Central memory CD8-positive, alpha-beta T cell (primary cell): ENCODE measurements around the gene CC2D2B.
A peak's percentile ranks its signal among the peaks of the same experiment; 100 is the strongest.
"Not testable (repeated sequence)": the region's sequence is repeated elsewhere in the genome, so short reads cannot be mapped to it uniquely, and the experiment has no call there.

Experiments
- ATAC-seq: fragments of 150-1000 bp; cut with Tn5 transposase; replicated peaks from 2 replicates; pipeline ENCODE4 v1.10.0; 2022; ENCODE audit warnings: mild to moderate bottlenecking, moderate FRiP score, moderate number of reproducible peaks; ENCODE audit not compliant: poor library complexity, severe bottlenecking; ENCODE audit errors: extremely low read depth
- DNase-seq, 2 donors: peaks; one replicate each; pipeline ENCODE4 v3.0.0; 2021; ENCODE audit warnings: low spot score in 2 of 2
- H3K27ac Mint-ChIP-seq: one replicate; pipeline ENCODE4 v1.8.0; 2022; ENCODE audit warnings: low read depth, mild to moderate bottlenecking, moderate library complexity, mixed read lengths
- H3K27me3 Mint-ChIP-seq: one replicate; pipeline ENCODE4 v1.8.0; 2022; ENCODE audit warnings: mixed read lengths
- H3K36me3 Mint-ChIP-seq: one replicate; pipeline ENCODE4 v1.8.0; 2022; ENCODE audit warnings: mild to moderate bottlenecking, moderate library complexity, mixed read lengths; ENCODE audit not compliant: insufficient read depth
- H3K4me1 Mint-ChIP-seq: one replicate; pipeline ENCODE4 v1.8.0; 2022; ENCODE audit warnings: mixed read lengths
- H3K4me3 Mint-ChIP-seq: one replicate; pipeline ENCODE4 v1.8.0; 2022; ENCODE audit warnings: mild to moderate bottlenecking, moderate library complexity, mixed read lengths
- H3K9me3 Mint-ChIP-seq: one replicate; pipeline ENCODE4 v1.8.0; 2022; ENCODE audit warnings: mixed read lengths

The CC2D2B gene

DNA sequence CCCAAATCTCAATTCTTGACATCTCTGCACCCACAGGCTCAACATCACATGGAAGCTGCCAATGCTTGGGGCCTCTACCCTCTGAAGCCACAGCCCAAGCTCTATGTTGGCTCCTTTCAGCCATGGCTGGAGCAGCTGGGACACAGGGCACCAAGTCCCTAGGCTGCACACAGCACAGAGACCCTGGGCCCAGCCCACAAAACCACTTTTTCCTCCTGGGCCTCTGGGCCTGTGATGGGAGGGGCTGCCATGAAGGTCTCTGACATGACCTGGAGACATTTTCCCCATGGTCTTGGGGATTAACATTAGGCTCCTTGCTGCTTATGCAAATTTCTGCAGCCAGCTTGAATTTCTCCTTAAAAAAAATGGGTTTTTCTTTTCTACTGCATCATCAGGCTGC lies 33.0 kb upstream of the CC2D2B start:
- not testable (repeated sequence) for H3K27me3 Mint-ChIP-seq, H3K36me3 Mint-ChIP-seq, H3K4me1 Mint-ChIP-seq, H3K4me3 Mint-ChIP-seq, H3K9me3 Mint-ChIP-seq, H3K27ac Mint-ChIP-seq, ATAC-seq, DNase-seq

DNA sequence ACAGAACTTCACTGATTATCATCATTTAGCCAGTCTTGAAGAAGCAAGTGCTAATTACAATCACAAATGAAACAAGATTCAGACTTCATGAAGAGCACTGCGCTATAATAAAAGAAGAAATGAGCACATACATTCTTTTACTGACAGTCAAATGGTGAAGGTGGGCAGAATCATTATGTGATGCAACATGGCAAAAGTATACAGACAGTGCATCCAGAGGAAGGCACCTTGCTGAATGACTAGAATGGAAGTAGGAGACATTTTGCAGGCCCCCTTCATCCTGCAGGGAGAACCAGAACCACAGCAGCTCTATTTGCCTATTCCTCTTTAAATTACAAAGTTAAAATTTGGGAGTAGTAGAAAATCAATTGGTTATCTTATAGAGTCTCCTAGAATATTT lies 31.0 kb upstream of the CC2D2B start:
- DNase-seq (no peak), ATAC-seq (no peak)
- Mint-ChIP-seq H3K27ac (no peak overlapping the region), H3K36me3 (no peaks in the 10 kb centered on the region), H3K4me1 (no peaks in the 10 kb centered on the region), H3K9me3 (no peaks in the 10 kb centered on the region), H3K27me3 (no peaks in the 10 kb centered on the region), H3K4me3 (no peak overlapping the region)

DNA sequence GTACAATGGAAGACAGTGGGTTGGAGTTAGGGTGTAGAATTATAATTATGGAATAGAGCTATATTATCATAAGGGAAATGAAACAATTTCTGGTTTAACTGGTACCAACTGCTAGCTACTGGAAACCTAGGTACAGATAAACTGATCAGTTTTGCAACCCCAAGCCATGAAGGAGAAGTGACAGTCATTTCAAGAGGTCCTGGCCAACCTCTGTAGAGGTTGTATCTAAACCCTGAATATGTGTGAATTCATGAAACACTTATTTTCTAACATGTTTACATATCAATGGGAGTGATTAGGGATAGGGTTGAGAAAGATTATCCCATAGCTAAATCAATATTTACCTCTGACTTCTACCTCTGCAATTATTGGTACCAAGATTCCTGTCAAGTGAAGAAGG lies 29.9 kb upstream of the CC2D2B start:
- Mint-ChIP-seq H3K4me1 (no peaks in the 10 kb centered on the region), H3K4me3 (no peak overlapping the region), H3K27ac (no peak overlapping the region), H3K36me3 (no peaks in the 10 kb centered on the region), H3K9me3 (no peaks in the 10 kb centered on the region), H3K27me3 (no peaks in the 10 kb centered on the region)
- ATAC-seq = no peak
- DNase-seq = no peak

DNA sequence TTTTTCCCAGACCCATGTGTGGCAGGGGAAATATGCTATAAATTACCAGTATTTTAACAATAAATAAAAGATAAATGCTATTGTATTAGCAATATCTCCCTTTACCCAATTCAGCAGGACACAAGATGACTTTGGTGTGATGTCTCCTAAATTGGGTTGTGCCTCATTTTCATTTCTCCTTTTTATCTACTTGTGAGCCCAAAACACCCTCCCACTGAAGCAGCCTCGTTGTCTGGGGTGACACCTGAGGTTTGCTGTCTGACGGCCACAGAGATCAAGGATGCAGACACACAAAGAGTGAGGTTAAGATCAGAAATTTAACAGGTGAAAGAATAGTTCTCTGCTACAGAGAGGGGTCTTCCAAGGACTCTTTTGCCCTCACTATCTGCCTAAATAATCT lies 27.1 kb upstream of the CC2D2B start:
- Mint-ChIP-seq H3K4me3 (no peak overlapping the region), H3K36me3 (no peaks in the 10 kb centered on the region)
- no peak for ATAC-seq

DNA sequence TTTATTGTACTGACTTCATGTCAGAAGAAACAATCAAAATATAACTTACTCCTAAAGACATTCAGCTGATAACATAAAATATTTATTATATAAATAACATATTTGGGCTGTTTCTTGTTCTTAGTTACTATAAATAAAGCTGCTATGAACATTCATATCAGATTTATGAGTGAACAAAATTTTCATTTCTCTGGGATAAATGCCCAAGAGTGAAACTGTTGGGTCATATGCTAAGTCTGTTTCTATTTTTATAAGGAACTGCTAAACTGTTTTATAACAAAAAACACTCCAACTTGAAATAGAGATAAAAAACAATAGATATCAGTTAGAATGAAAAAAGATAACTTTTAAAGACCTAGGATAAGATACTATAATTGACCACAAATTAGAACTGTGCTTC lies 26.5 kb upstream of the CC2D2B start:
- Mint-ChIP-seq H3K36me3 (no peaks in the 10 kb centered on the region), H3K4me1 (no peaks in the 10 kb centered on the region), H3K27ac (no peak overlapping the region), H3K27me3 (no peaks in the 10 kb centered on the region), H3K9me3 (no peaks in the 10 kb centered on the region), H3K4me3 (no peak overlapping the region)
- ATAC-seq (no peak), DNase-seq (no peak)

More for the DNA sequence above, 27.1 kb upstream of the CC2D2B start:
- Mint-ChIP-seq H3K9me3 (no peaks in the 10 kb centered on the region), H3K27ac (no peak overlapping the region), H3K27me3 (no peaks in the 10 kb centered on the region), H3K4me1 (no peaks in the 10 kb centered on the region)
- no peak for DNase-seq

DNA sequence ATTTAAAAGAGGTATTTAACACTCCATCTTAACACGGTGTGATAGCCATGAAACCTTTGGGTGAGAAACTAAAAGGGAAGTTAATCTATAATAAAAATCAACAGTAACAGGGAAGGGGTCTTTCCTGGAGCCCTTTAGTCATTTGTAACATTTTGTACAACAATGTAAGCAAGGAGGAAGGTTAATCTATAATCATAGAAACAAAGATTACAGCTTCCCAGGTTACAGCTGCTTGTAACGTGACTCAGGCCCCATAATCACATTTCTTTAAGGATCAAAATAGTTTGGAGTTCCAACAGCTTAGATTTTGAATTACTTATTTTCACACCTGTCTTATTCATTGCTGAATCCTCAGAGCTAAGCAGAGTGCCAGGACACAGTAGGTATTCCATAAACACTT lies 17.9 kb upstream of the CC2D2B start:
- no peaks in the 10 kb centered on the region for H3K9me3 Mint-ChIP-seq
- H3K4me1 Mint-ChIP-seq = no peaks in the 10 kb centered on the region
- DNase-seq (no peak), ATAC-seq (no peak)
- peaks cover 4% of the 10 kb centered on the region for H3K36me3 Mint-ChIP-seq
- H3K27me3 Mint-ChIP-seq = no peaks in the 10 kb centered on the region
- no peak overlapping the region for H3K4me3 Mint-ChIP-seq
- no peak overlapping the region for H3K27ac Mint-ChIP-seq

DNA sequence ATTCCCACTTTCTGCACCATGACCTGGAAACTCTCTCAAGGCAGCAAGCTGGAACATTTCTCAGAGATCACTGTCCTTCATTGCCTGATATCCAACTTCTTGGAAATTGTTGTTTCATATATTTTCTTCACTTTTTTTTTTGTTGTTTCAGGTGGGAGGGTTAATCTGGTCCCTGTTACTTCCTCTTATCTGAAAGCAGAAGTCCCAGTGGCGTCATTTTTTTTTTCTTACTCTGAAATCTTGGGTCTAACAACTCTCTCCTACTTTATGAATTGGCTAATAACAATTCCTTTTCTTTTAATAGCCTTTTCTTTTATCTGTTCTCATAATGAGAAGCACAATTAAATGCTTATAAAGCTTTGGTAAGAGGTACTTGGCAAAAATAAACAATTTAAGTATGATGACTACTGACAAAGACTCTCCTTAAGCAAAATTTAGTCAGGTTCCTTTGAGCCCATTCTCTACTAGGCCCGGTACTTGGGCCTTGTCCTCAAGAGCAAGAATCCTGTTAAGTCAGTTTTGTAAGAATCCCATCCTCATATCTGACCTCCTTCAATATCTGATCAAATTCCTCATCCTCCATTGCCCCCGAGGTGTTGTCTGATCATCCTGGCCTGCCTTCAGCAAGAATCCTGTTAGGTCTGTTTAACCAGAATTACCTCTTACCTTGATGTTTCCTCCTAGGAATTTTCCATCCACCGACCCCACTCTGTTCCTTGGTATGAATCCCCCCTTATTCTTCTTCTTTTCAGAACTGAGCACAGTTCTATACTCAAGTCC lies 11.5 kb upstream of the CC2D2B start:
- ATAC-seq = no peak
- no peak for DNase-seq
- Mint-ChIP-seq H3K4me3 (no peak overlapping the region), H3K36me3 (peaks cover 8% of the 10 kb centered on the region), H3K27ac (peak overlapping the region; percentile 20), H3K4me1 (no peaks in the 10 kb centered on the region), H3K27me3 (no peaks in the 10 kb centered on the region), H3K9me3 (no peaks in the 10 kb centered on the region)

DNA sequence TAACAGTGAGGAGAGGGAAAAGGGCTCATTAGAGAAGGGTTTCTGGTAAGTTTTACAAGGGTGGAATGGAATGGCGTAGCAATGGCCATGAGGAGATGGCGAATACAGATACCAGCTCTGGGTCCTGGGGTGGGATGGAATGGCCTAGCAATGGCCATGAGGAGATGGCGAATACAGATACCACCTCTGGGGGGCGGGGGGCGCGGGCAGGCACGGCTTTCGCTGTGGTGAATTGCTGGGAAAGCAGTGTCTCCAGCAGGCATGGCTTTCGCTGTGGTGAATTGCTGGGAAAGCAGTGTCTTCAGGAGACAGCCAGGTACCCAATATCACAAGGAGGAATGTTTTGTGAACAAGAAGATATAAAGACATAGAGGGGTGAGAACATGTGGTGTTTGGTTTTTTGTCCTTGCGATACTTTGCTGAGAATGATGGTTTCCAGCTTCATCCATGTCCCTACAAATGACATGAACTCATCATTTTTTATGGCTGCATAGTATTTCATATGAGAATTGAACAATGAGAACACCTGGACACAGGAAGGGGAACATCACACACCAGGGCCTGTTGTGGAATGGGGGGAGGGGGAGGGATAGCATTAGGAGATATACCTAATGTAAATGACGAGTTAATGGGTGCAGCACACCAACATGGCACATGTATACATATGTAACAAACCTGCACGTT lies 1.7 kb upstream of the CC2D2B start:
- H3K4me1 Mint-ChIP-seq, H3K27ac Mint-ChIP-seq: not testable (repeated sequence)
- peak overlapping the region; percentile 89 for H3K4me3 Mint-ChIP-seq

DNA sequence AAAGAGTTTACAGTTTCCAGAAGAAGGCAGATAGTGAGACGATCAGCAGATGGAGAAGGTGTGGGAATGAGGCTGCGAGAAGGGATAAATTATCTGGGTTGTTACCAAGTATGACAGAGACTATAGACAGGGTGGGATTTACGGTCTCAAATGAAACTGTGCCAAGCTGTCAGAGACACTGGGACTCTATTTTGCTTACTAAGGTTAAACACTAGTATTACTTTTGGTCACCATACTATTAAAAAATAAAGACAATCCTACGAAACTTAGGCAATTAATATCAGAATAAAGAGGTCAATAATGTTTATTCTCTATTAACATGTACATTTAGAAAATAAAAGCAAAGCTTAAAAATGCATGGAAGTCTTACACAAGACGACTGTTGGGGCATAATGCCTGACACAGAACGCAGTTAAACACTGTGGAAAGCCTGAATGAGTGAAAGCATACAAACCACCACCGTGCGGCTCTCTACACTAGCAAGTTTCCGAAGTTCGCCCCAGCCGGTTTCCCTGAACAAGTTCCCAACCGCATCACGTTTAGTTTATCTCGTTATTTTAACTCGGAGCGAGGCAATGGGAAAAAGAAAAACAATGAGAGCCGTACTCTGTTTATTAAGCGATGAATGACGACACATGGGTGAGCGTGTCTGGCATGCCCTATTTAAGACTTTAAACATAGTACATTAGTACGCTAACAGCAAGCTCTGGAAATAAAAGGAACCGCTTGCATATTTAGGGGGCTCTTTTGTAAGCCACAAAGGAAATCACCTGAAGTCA lies 909 bp upstream of the CC2D2B start:
- DNase-seq (no peak), ATAC-seq (peak; percentile 55)
- H3K4me3 Mint-ChIP-seq = peak overlapping the region; percentile 89
- H3K4me1 Mint-ChIP-seq = peaks cover 9% of the 10 kb centered on the region
- H3K27ac Mint-ChIP-seq = peak overlapping the region; percentile 68
- no peaks in the 10 kb centered on the region for H3K27me3 Mint-ChIP-seq
- peaks cover 6% of the 10 kb centered on the region for H3K36me3 Mint-ChIP-seq
- H3K9me3 Mint-ChIP-seq = no peaks in the 10 kb centered on the region

More for the DNA sequence above, 1.7 kb upstream of the CC2D2B start:
- H3K36me3 Mint-ChIP-seq, DNase-seq, ATAC-seq, H3K9me3 Mint-ChIP-seq, H3K27me3 Mint-ChIP-seq: not testable (repeated sequence)

DNA sequence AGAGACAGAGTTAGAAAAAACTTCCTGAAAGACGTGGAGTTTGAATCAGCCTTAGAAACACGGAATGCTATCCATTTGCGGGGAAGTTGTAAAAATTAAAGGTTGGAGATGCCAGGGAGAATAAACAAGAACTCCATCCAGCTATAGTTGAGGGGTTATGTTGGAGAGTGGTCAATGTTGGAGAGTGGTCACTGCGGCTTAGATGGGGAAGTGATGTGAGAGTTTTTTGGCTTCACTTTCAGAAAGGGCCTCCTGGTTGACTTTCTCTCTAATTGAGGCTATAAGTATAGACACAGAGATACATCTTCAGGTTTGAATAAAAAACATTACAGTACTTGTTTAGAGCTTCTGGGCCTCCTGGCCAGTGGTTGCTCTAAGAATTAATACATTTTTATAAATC lies 675 bp downstream of the CC2D2B start:
- H3K36me3 Mint-ChIP-seq = peaks cover 4% of the 10 kb centered on the region
- H3K9me3 Mint-ChIP-seq = no peaks in the 10 kb centered on the region
- peaks cover 7% of the 10 kb centered on the region for H3K27me3 Mint-ChIP-seq
- ATAC-seq (no peak), DNase-seq (no peak)
- H3K4me1 Mint-ChIP-seq = no peaks in the 10 kb centered on the region
- peak overlapping the region; percentile 89 for H3K4me3 Mint-ChIP-seq
- H3K27ac Mint-ChIP-seq = no peak overlapping the region

DNA sequence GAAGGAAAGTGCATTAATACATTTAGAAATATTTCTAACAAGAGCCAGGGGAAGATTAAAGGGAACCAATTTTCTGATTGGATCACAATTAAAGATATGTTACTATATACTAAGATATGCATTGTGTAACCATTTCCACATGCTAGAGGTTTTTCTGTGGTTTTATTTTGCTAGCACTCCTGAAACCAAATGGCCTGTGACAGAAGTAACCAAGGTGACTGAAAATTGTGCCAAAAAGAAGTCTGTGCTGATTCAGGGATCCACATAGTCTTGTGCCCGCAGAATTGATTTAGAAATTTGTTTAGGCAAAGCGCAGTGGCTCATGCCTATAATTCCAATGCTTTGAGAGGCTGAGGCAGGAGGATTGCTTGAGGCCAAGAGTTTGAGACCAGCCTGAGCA lies 1.8 kb downstream of the CC2D2B start:
- H3K9me3 Mint-ChIP-seq = no peaks in the 10 kb centered on the region
- peaks cover 18% of the 10 kb centered on the region for H3K27me3 Mint-ChIP-seq

DNA sequence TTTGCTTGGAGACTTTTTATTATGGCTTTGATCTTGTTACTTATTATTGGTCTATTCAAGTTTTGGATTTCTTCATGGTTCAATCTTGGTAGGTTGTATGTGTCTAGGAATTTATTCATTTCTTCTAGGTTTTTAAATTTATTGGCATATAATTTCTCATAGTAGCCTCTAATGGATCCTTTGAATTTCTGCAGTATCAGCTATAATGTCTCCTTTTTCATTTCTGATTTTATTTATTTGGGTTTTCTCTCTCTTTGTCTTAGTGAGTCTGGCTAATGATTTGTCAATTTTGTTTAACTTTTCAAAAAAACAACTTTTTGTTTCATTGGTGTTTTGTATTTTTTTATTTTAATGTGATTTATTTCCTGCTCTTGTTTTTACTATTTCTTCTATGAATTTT lies 8.3 kb downstream of the CC2D2B start:
- not testable (repeated sequence) for H3K4me3 Mint-ChIP-seq, DNase-seq, H3K9me3 Mint-ChIP-seq, H3K4me1 Mint-ChIP-seq, ATAC-seq, H3K36me3 Mint-ChIP-seq, H3K27ac Mint-ChIP-seq
- peaks cover 61% of the 10 kb centered on the region for H3K27me3 Mint-ChIP-seq

More for the DNA sequence above, 1.8 kb downstream of the CC2D2B start:
- H3K27ac Mint-ChIP-seq = no peak overlapping the region
- H3K36me3 Mint-ChIP-seq = peaks cover 4% of the 10 kb centered on the region
- no peak for DNase-seq
- no peaks in the 10 kb centered on the region for H3K4me1 Mint-ChIP-seq
- no peak for ATAC-seq
- H3K4me3 Mint-ChIP-seq = no peak overlapping the region
